ENCODE measurements around the gene DDX25.

GRCh38 chr11:125947419-125948277 lies 43.3 kb downstream of the DDX25 start:
- no peak for TF ChIP-seq EZH2 (IDR thresholded peaks at IDR 0.05; ENCODE audit: low read depth)
- TF ChIP-seq CTCF (conservative IDR thresholded peaks at IDR 0.05) = no peak

Measured in PC-9 (cell line).